IMR-90 (cell line): ENCODE results near the gene TAS2R10.

Source experiments
- FOS ChIP-seq: fragments of 150-350 bp; IDR thresholded peaks from 2 replicates; pipeline ENCODE4 v1.6.1; 2016; ENCODE audit warnings: low read depth, low read length
- POLR2A ChIP-seq: IDR thresholded peaks from 2 replicates; pipeline ENCODE4 v1.6.1; 2012; ENCODE audit warnings: mild to moderate bottlenecking, low read depth, low read length
- RFX5 ChIP-seq: IDR thresholded peaks from 2 replicates; pipeline ENCODE4 v1.8.0; 2012; ENCODE audit warnings: low read depth, mild to moderate bottlenecking, low read length, moderate library complexity
- SMC3 ChIP-seq: fragments of 150-350 bp; IDR thresholded peaks from 2 replicates; pipeline ENCODE4 v1.6.1; 2016; ENCODE audit warnings: low read depth, mild to moderate bottlenecking, antibody characterized with exemption, low read length, moderate library complexity
- TF ChIP-seq, protein P1 (sequence below): conservative IDR thresholded peaks from 2 replicates; pipeline ENCODE4 v1.5.1; 2012; ENCODE audit warnings: mild to moderate bottlenecking, low read depth, low read length, improper control_type of control experiment

DNA sequence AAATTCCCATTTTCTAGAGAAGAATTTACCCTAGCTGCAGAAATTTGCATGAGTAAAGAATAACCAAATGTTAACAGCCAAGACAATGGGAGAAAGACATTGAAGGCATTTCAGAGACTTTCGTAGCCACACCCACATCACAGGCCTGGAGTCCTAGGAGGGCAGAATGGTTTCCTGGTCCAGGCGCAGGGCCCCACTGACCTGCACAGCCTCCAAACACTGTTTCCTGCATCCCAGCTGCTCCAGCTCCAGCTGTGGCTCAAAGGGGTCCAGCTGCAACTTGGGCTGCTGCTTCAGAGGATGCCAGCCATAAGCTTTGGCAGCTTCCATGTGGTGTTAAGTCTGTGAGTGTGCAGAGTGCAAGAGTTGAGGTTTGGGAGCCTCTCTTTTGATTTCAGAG, 29.6 kb upstream of the TAS2R10 start:
- TF ChIP-seq SMC3 (no peak), FOS (no peak), POLR2A (no peak), RFX5 (no peak)
- TF ChIP-seq, protein P1, sequence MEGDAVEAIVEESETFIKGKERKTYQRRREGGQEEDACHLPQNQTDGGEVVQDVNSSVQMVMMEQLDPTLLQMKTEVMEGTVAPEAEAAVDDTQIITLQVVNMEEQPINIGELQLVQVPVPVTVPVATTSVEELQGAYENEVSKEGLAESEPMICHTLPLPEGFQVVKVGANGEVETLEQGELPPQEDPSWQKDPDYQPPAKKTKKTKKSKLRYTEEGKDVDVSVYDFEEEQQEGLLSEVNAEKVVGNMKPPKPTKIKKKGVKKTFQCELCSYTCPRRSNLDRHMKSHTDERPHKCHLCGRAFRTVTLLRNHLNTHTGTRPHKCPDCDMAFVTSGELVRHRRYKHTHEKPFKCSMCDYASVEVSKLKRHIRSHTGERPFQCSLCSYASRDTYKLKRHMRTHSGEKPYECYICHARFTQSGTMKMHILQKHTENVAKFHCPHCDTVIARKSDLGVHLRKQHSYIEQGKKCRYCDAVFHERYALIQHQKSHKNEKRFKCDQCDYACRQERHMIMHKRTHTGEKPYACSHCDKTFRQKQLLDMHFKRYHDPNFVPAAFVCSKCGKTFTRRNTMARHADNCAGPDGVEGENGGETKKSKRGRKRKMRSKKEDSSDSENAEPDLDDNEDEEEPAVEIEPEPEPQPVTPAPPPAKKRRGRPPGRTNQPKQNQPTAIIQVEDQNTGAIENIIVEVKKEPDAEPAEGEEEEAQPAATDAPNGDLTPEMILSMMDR = no peak
